CD4-positive, alpha-beta T cell treated with Interleukin-4 for 1 hour (primary cell): ENCODE measurements around the gene ATRNL1.
"Not testable (repeated sequence)": the region's sequence is repeated elsewhere in the genome, so short reads cannot be mapped to it uniquely, and the experiment has no call there.

Experiments
- DNase-seq, 2 donors: peaks; one replicate each; pipeline ENCODE4 v3.0.0-alpha.2; 2020 to 2022

Gene ATRNL1

GRCh38 chr10:115638246-115638645, 545.1 kb downstream of the ATRNL1 start:
- no peak for DNase-seq

DNA sequence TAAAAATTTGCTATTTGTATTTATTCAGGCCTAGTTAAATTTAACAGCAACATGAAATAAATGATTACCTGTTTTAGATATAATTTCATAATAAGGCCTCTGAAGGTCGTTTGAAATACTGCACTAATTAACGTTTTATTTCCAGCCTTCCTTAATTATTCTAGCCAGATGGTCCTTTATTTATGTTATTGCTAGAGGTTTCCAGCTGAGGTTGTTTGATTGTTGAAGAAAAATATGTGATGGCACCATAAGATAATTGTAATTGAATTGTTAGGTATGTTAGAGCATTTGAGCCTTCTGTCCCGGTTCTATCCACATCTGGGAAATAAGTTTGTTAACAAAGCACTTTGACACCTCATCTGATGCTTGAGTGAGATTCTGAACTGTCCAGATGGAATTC, 556.1 kb downstream of the ATRNL1 start:
- DNase-seq: no peak

- DNase-seq: no peak
These were observed 560.3 kb downstream of the ATRNL1 start for GRCh38 chr10:115653473-115653872.

DNA sequence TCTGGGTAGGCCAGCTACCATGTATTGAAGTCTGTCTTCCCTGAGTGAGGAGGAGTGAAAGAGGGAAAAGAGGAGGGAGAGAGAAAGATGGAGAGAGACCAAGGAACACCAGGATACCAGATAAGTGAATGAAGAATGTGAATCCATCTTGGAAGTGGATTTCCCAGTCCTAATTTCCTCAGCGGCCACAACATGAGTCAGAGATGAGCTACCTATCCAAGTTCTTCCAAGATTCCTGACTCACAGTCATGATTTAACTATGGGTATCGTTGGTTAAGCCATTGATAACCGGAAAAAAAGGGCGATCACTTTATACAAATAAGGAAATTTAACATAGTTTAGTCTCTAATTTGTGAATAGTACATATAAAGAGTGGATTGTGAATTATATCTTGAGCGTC, 561.8 kb downstream of the ATRNL1 start:
- DNase-seq: no peak

DNA sequence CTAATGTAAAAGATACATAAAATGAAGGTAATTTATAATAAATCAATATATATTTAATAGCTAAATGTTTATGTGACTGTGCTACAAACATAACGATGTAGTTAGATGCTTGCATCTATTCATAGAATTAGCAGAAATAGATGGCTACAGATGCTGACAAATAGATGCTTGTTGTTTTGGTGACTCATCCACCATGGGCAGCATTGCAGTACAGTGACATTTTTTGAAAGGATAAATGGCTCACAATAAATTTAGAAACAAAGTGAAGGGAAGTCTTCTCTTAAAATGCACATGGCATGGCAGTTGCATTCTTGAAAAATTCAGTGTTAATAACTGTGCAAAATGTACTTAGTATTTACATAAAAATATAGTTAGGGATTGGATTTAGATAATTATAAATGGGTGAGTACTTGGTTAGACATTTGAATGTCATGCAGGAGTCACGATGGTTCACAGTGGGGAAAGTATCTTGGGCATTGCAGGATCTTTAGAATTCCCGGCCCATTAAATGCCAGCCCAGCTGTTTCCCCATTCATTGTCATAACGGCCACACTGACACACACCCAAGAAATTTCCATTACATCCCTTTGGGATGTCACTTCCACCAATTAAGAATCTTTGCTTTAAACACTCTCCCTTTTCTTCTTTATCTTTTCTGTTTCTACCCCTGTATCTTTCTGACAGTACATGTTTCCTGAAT, 564.1 kb downstream of the ATRNL1 start:
- no peak for DNase-seq

DNA sequence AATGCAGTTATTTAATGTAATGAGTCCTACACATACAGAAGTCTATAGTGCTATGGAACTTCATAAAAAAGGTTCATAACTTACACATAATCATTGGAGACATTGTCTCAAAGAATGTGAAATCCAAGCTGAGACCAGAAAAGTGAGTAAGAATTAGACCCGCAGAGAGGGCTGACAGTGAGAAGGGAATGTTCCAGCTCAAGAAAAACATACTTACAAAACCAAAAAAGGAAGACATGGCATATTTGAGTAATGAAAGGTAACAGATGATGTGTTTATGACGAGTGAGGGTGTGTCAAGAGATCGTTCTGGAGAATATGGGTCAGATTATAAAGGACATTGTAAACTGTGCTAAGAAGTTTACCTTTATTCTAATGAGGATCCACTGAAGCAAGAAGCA, 566.5 kb downstream of the ATRNL1 start:
- no peak for DNase-seq

GRCh38 chr10:115660391-115660790, 567.2 kb downstream of the ATRNL1 start:
- no peak for DNase-seq

DNA sequence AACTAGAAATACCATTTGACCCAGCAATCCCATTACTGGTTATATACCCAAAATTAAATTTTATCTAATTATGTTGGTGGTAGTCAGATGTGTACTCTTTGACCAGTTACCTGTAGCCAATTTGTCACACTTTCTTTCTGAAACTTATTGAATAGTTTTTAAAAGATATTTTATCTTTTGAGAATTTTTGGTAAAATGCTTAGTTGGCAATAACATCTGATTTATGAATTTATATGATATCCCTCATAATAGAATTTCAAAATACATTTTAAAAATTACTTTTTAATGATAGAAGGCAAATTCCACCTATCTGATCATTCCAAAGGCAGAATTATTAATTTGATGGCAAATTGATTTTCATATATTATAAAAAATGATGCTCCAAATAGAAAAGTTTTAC, 569.3 kb downstream of the ATRNL1 start:
- DNase-seq: no peak

DNA sequence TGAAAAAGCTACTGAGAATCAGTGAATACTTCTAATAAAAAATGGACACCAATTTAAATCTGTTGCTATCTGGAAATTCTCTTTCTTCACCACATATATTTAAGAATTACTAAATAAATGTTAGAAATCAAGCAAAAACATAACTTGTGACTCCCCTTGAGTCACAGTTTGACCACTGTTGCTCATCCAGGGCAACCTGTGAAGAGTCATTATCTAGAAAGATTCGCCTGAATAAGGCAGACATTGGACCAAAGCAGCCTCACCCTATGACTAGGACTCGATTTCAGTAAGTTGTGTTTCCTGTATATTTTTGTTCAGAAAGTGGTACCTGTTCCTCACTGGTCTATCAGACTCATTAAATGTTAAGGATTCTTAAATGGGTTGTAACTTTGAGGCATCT, 572.4 kb downstream of the ATRNL1 start:
- no peak for DNase-seq

GRCh38 chr10:115674496-115674895, 581.3 kb downstream of the ATRNL1 start:
- no peak for DNase-seq

- DNase-seq: no peak
These were observed 603.6 kb downstream of the ATRNL1 start for GRCh38 chr10:115696747-115697146.

GRCh38 chr10:115706026-115706425, 612.9 kb downstream of the ATRNL1 start:
- DNase-seq: no peak

- no peak for DNase-seq
These were observed 613.4 kb downstream of the ATRNL1 start for GRCh38 chr10:115706488-115707076.

DNA sequence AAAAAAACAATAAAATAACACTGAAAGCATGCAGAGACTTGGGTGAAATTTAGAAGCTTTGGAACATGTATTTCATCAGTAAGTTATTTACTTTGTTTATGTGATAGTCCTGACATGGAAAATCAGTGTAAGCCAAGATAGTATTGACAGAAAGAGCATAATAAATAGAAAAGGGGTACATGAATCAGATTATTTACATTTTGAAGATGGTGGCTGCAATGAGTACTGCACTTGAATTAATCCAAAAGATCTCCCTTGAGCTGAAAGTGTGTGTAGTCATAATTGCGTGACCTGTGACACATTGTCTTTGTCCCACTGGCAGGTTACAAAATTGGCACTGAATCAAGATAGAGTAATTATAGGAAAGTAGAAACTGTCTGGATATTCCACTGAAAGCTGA, 617.0 kb downstream of the ATRNL1 start:
- DNase-seq: no peak

- no peak for DNase-seq
These were observed 618.1 kb downstream of the ATRNL1 start for GRCh38 chr10:115711306-115711705.

GRCh38 chr10:115720121-115720520, 627.0 kb downstream of the ATRNL1 start:
- DNase-seq: no peak

DNA sequence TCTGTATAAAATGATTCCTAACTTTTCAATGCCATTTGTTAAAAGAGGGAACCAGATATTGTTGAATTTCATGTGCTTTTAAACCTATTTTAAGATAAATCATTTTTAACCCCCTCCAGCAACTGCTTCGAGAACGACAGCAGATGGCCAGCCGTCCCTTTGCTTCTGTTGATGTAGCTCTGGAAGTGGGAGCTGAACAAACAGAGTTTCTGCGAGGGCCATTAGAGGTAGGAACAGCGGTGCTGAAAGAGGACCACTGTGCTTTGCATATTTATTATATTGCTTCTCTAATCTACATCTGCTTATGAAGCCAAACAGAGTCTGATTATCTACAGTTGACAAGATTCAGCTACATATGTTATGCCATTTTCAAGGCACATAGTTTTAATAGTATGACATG, 634.0 kb downstream of the ATRNL1 start:
- no peak for DNase-seq

- DNase-seq: no peak
These were observed 650.9 kb downstream of the ATRNL1 start for GRCh38 chr10:115744089-115744488.

- DNase-seq: no peak
These were observed 652.8 kb downstream of the ATRNL1 start for GRCh38 chr10:115745943-115746342.

- DNase-seq: no peak
These were observed 654.6 kb downstream of the ATRNL1 start for GRCh38 chr10:115747811-115748210.

DNA sequence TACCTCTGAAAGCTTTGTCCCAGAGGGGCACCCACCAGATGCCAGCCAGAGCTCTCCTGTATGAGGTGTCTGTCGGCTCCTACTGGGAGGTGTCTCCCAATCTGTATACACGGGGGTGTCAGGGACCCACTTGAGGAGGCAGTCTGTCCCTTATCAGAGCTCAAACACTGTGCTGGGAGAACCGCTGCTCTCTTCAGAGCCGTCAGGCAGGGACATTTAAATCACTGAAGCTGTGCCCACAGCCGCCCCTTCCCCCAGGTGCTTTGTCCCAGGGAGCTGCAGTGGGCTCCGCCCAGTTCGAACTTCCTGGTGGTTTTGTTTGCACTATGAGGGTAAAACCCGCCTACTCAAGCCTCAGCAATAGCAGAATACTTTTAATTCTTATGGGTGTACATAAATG, 665.3 kb downstream of the ATRNL1 start:
- not testable (repeated sequence) for DNase-seq

DNA sequence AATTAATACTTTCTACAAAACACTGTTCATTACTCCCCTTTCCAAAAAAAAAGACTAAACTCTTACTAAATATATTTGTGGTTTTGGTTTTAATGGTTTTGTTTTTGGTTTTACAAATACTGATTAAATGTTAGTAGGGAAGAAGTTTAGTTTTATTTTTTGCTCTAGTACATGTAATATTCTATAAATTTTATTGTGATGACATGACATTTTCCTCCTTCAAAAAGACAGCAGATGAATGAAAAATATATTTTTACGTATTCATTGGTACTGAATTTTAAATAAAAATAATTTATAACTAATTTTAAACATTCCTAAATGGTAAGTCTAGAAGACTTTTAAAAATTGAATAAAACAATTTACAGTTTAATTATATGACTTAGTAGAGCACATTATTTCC, 667.0 kb downstream of the ATRNL1 start:
- DNase-seq: no peak

- DNase-seq: no peak
These were observed 668.0 kb downstream of the ATRNL1 start for GRCh38 chr10:115761166-115761565.

DNA sequence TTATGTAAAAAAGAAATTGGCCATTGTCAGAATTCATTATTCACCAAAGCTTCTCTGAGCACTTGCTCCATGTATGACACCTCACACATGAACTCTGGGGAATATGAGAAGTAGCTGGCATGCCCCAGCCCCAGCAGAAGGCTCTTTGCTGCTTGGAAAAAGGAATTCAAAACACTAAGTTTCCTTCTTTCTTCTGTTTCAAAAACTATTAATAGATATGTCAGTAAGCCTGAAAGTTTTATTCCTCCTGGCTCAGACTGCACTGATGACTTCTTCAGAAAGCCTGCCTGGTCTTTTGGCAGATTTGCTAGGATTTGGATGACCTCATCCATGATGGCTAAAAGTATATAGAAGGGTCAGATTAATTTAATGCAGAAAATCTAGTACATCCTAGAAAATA, 668.9 kb downstream of the ATRNL1 start:
- DNase-seq: no peak

GRCh38 chr10:115771755-115772154, 678.6 kb downstream of the ATRNL1 start:
- DNase-seq: no peak
